Fibroblast of mammary gland (primary cell): ENCODE measurements around the gene P2RX5.

Experiments used
- DNase-seq: peaks from one replicate; pipeline ENCODE4 v3.0.0-alpha.2; 2010; ENCODE audit warnings: low read depth
- H3K4me3 ChIP-seq: 2 replicates; pipeline ENCODE4 v1.5.1; 2011; ENCODE audit warnings: low read depth, mild to moderate bottlenecking, low read length, moderate library complexity; ENCODE audit not compliant: control insufficient read depth
- CTCF ChIP-seq: conservative IDR thresholded peaks from 2 replicates; pipeline ENCODE4 v1.5.1; 2011; ENCODE audit warnings: low read depth, low read length, inconsistent platforms; ENCODE audit not compliant: control insufficient read depth, insufficient read depth

Gene P2RX5

GRCh38 chr17:3636908-3637373 lies 59.0 kb downstream of the P2RX5 start:
- TF ChIP-seq CTCF, result no peak
- no peak for DNase-seq
- peak overlapping the region; percentile 82 for H3K4me3 ChIP-seq

GRCh38 chr17:3636154-3636907 lies 59.6 kb downstream of the P2RX5 start, which contains the start of the genes CTNS and SHPK:
CTNS (plus strand) TSS chr17:3636760; CDS start chr17:3640207, 3,447 bp downstream.
SHPK (minus strand) TSS chr17:3636250; CDS start chr17:3636219, 31 bp downstream.
- peak within 1 kb of the TSS; percentile 82 for H3K4me3 ChIP-seq
- TF ChIP-seq CTCF, result no peak
- DNase-seq, result peak; percentile 92

GRCh38 chr17:3635474-3636153 lies 60.3 kb downstream of the P2RX5 start:
- no peak for DNase-seq
- peak overlapping the region; percentile 82 for H3K4me3 ChIP-seq
- TF ChIP-seq CTCF, result no peak

GRCh38 chr17:3632287-3632686 lies 63.7 kb downstream of the P2RX5 start:
- TF ChIP-seq CTCF, result no peak
- no peak overlapping the region for H3K4me3 ChIP-seq
- DNase-seq, result no peak

- H3K4me3 ChIP-seq, result no peak overlapping the region
- no peak for TF ChIP-seq CTCF
- no peak for DNase-seq
Observed at GRCh38 chr17:3630781-3631180, 65.2 kb downstream of the P2RX5 start.

GRCh38 chr17:3627769-3628167 lies 68.2 kb downstream of the P2RX5 start:
- TF ChIP-seq CTCF, result no peak
- DNase-seq, result no peak
- H3K4me3 ChIP-seq, result no peak overlapping the region
